Measurements from ENCODE around the gene PARVG. TPM values are rescaled to one million over a fixed set of nuclear protein-coding genes. Genes with fewer than 3 reads are reported as not detected.
"Not testable (repeated sequence)": the region's sequence is repeated elsewhere in the genome, so short reads cannot be mapped to it uniquely, and the experiment has no call there.

Gene PARVG
- total RNA-seq, 2 experiments from 2014 or later, result 58.5 to 59.5 TPM

GRCh38 chr22:44225812-44226211 lies 45.1 kb downstream of the PARVG start:
- peaks cover 11% of the 10 kb centered on the region for H3K27me3 Mint-ChIP-seq
- ChIA-PET CTCF (interaction anchor here (1.0 kb wide), 1 partner anchor 44 kb away, joined by 3 read pairs; no protein-coding TSS in a partner anchor), POLR2A (no interaction called here)
- intact Hi-C loops (cut with micrococcal nuclease), result no loop called here
- H3K4me1 Mint-ChIP-seq (ENCODE audit: low read depth), result no peaks in the 10 kb centered on the region
- no peak overlapping the region for H3K27ac Mint-ChIP-seq
- H3K36me3 Mint-ChIP-seq, result peaks cover 5% of the 10 kb centered on the region
- DNase-seq, result no peak
- H3K4me3 Mint-ChIP-seq, result no peak overlapping the region
- peaks cover 23% of the 10 kb centered on the region for H3K9me3 Mint-ChIP-seq

GRCh38 chr22:44229331-44229730 lies 48.6 kb downstream of the PARVG start:
- intact Hi-C loops (cut with micrococcal nuclease), result no loop called here
- Mint-ChIP-seq H3K27ac (no peak overlapping the region), H3K9me3 (peaks cover 23% of the 10 kb centered on the region), H3K4me3 (no peak overlapping the region), H3K4me1 (ENCODE audit: low read depth) (no peaks in the 10 kb centered on the region), H3K36me3 (peaks cover 5% of the 10 kb centered on the region), H3K27me3 (peaks cover 11% of the 10 kb centered on the region)
- CTCF ChIA-PET, result no interaction called here
- POLR2A ChIA-PET, result no interaction called here
- no peak for DNase-seq

- H3K4me1 Mint-ChIP-seq (ENCODE audit: low read depth), result no peaks in the 10 kb centered on the region
- no peak for DNase-seq
- H3K9me3 Mint-ChIP-seq, result peaks cover 23% of the 10 kb centered on the region
- no peak overlapping the region for H3K27ac Mint-ChIP-seq
- no peak overlapping the region for H3K4me3 Mint-ChIP-seq
- peaks cover 5% of the 10 kb centered on the region for H3K36me3 Mint-ChIP-seq
- CTCF ChIA-PET, result no interaction called here
- peaks cover 11% of the 10 kb centered on the region for H3K27me3 Mint-ChIP-seq
- POLR2A ChIA-PET, result no interaction called here
- intact Hi-C loops (cut with micrococcal nuclease), result no loop called here
Observed at GRCh38 chr22:44229809-44230208, 49.1 kb downstream of the PARVG start.

- intact Hi-C loops (cut with micrococcal nuclease), result no loop called here
- ChIA-PET POLR2A (no interaction called here), CTCF (no interaction called here)
- Mint-ChIP-seq H3K9me3 (peaks cover 23% of the 10 kb centered on the region), H3K27ac (no peak overlapping the region), H3K36me3 (peaks cover 5% of the 10 kb centered on the region), H3K4me1 (ENCODE audit: low read depth) (no peaks in the 10 kb centered on the region), H3K27me3 (peaks cover 2% of the 10 kb centered on the region), H3K4me3 (no peak overlapping the region)
- DNase-seq, result no peak
Observed at GRCh38 chr22:44231233-44231632, 50.5 kb downstream of the PARVG start.

GRCh38 chr22:44234372-44234771 lies 53.6 kb downstream of the PARVG start:
- H3K36me3 Mint-ChIP-seq; H3K27ac Mint-ChIP-seq; H3K27me3 Mint-ChIP-seq; H3K4me3 Mint-ChIP-seq; intact Hi-C loops (cut with micrococcal nuclease); H3K4me1 Mint-ChIP-seq (ENCODE audit: low read depth); H3K9me3 Mint-ChIP-seq; POLR2A ChIA-PET; DNase-seq; CTCF ChIA-PET: not testable (repeated sequence)

- no peak overlapping the region for H3K27ac Mint-ChIP-seq
- intact Hi-C loops (cut with micrococcal nuclease), result no loop called here
- CTCF ChIA-PET, result interaction anchor here (0.6 kb wide), 1 partner anchor 591 kb away, joined by 3 read pairs; no protein-coding TSS in a partner anchor
- H3K36me3 Mint-ChIP-seq, result no peaks in the 10 kb centered on the region
- no peak for DNase-seq
- H3K9me3 Mint-ChIP-seq, result no peaks in the 10 kb centered on the region
- no peak overlapping the region for H3K4me3 Mint-ChIP-seq
- peaks cover 13% of the 10 kb centered on the region for H3K27me3 Mint-ChIP-seq
- no peaks in the 10 kb centered on the region for H3K4me1 Mint-ChIP-seq (ENCODE audit: low read depth)
- POLR2A ChIA-PET, result no interaction called here
Observed at GRCh38 chr22:44237290-44237689, 56.6 kb downstream of the PARVG start.

GRCh38 chr22:44241121-44241520 lies 60.4 kb downstream of the PARVG start:
- H3K27ac Mint-ChIP-seq; POLR2A ChIA-PET; H3K9me3 Mint-ChIP-seq; DNase-seq; H3K36me3 Mint-ChIP-seq; intact Hi-C loops (cut with micrococcal nuclease); H3K4me3 Mint-ChIP-seq; CTCF ChIA-PET; H3K4me1 Mint-ChIP-seq (ENCODE audit: low read depth): not testable (repeated sequence)
- peaks cover 35% of the 10 kb centered on the region for H3K27me3 Mint-ChIP-seq

- Mint-ChIP-seq H3K27me3 (peaks cover 36% of the 10 kb centered on the region), H3K4me3 (no peak overlapping the region), H3K27ac (no peak overlapping the region), H3K4me1 (ENCODE audit: low read depth) (no peaks in the 10 kb centered on the region), H3K36me3 (no peaks in the 10 kb centered on the region), H3K9me3 (no peaks in the 10 kb centered on the region)
- peak; percentile 3 for DNase-seq
- POLR2A ChIA-PET, result no interaction called here
- intact Hi-C loops (cut with micrococcal nuclease), result no loop called here
- CTCF ChIA-PET, result no interaction called here
Observed at GRCh38 chr22:44242946-44243724, 62.4 kb downstream of the PARVG start.

- Mint-ChIP-seq H3K27ac (no peak overlapping the region), H3K4me1 (ENCODE audit: low read depth) (no peaks in the 10 kb centered on the region), H3K9me3 (no peaks in the 10 kb centered on the region), H3K4me3 (no peak overlapping the region), H3K36me3 (no peaks in the 10 kb centered on the region), H3K27me3 (peaks cover 38% of the 10 kb centered on the region)
- CTCF ChIA-PET, result no interaction called here
- POLR2A ChIA-PET, result no interaction called here
- no peak for DNase-seq
- intact Hi-C loops (cut with micrococcal nuclease), result no loop called here
Observed at GRCh38 chr22:44243761-44244160, 63.0 kb downstream of the PARVG start.

GRCh38 chr22:44244265-44244822 lies 63.6 kb downstream of the PARVG start:
- H3K4me1 Mint-ChIP-seq (ENCODE audit: low read depth), result no peaks in the 10 kb centered on the region
- H3K4me3 Mint-ChIP-seq, result no peak overlapping the region
- peaks cover 38% of the 10 kb centered on the region for H3K27me3 Mint-ChIP-seq
- ChIA-PET POLR2A (no interaction called here), CTCF (no interaction called here)
- no peaks in the 10 kb centered on the region for H3K36me3 Mint-ChIP-seq
- H3K27ac Mint-ChIP-seq, result no peak overlapping the region
- intact Hi-C loops (cut with micrococcal nuclease), result no loop called here
- no peaks in the 10 kb centered on the region for H3K9me3 Mint-ChIP-seq
- no peak for DNase-seq

- H3K27ac Mint-ChIP-seq, result no peak overlapping the region
- CTCF ChIA-PET, result no interaction called here
Observed at GRCh38 chr22:44245438-44245837, 64.7 kb downstream of the PARVG start.

GRCh38 chr22:44245867-44246266 lies 65.1 kb downstream of the PARVG start:
- Mint-ChIP-seq H3K27me3 (peaks cover 34% of the 10 kb centered on the region), H3K4me3 (no peak overlapping the region), H3K27ac (no peak overlapping the region), H3K4me1 (ENCODE audit: low read depth) (no peaks in the 10 kb centered on the region), H3K9me3 (peaks cover 12% of the 10 kb centered on the region), H3K36me3 (no peaks in the 10 kb centered on the region)
- intact Hi-C loops (cut with micrococcal nuclease), result no loop called here
- POLR2A ChIA-PET, result no interaction called here
- CTCF ChIA-PET, result no interaction called here
- no peak for DNase-seq

More at GRCh38 chr22:44245438-44245837, 64.7 kb downstream of the PARVG start:
- H3K4me3 Mint-ChIP-seq, result no peak overlapping the region
- DNase-seq, result no peak
- POLR2A ChIA-PET, result no interaction called here
- intact Hi-C loops (cut with micrococcal nuclease), result no loop called here
- no peaks in the 10 kb centered on the region for H3K36me3 Mint-ChIP-seq
- peaks cover 36% of the 10 kb centered on the region for H3K27me3 Mint-ChIP-seq
- H3K4me1 Mint-ChIP-seq (ENCODE audit: low read depth), result no peaks in the 10 kb centered on the region
- H3K9me3 Mint-ChIP-seq, result peaks cover 10% of the 10 kb centered on the region
